GM04503 (cell line): Measurements from ENCODE around the gene TNNI2.

Experiments
- DNase-seq: peaks from one replicate; pipeline ENCODE4 v3.0.0-alpha.2; 2012; ENCODE audit warnings: low read depth

TNNI2 gene

DNA sequence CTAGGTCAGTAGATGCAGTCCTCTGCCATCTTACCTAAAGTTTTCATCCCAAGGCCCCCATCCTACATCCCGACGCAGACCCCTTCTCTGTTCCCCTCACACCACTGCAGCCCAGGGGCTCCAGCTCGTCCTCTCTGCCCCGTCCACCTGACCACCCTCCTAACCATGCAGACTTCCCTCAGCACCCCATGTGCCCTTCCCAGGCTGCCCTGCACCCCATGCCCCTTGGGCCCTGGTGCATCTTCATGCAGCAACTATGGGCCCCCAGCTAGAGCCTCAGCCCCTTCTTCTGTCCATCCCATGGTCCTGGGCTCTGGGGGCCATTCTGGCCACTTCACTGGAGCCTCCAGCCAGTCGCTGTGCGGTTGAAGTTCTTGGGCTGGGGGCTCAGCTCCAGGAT, 50.0 kb downstream of the TNNI2 start:
- no peak for DNase-seq

GRCh38 chr11:1889224-1889930, 50.6 kb downstream of the TNNI2 start:
- DNase-seq, result no peak

DNA sequence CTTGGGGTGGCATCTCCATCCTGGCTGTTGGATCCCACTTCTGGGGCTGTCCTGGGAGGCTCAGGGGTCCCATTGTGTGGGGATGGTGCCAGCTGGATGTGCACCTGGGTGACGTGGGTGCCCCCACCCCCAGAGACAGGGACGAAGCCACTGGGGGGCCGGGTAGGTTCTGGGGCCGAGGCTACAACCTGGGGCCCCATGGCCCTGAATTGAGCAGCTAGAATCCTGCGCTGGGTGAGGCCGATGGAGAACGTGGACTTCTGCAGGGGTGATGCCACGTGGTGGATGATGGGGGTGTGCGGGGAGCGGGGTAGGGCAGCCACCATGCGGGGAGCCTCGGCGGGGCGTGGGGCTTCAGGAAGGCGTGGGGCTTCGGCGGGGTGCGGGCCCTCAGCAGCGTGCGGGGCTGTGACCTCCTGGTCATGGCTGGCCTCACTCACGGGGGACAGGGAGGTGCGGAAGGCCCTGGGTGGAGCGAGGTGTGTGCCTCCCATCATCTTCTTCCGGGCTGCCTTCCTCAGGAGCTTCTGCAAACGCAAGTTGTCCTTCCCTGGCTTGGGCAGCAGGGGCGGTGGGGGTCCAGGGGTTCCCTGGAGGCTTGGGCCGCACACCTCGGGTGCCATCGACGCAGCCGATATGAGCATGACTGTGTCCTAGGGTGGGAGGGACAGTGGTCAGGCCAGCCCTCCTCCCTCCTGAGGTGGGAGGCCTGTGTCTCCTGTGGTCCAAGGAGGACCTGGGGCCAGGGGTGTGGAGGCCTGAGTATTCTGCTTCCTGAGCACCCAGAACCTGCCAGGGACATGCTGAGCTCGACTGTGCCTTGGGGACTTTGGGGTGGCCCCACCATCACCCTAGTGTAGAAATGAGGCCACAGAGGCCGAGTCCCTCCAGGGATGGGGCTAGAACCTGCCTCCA, 51.4 kb downstream of the TNNI2 start:
- no peak for DNase-seq
